Measurements from ENCODE around the gene USHBP1. TPM values are rescaled to one million over a fixed set of nuclear protein-coding genes. Genes with fewer than 3 reads are reported as not detected.

USHBP1 gene
- total and polyA plus RNA-seq, 2 donors from 2014 or later, result 7.2 to 8.9 TPM

DNA sequence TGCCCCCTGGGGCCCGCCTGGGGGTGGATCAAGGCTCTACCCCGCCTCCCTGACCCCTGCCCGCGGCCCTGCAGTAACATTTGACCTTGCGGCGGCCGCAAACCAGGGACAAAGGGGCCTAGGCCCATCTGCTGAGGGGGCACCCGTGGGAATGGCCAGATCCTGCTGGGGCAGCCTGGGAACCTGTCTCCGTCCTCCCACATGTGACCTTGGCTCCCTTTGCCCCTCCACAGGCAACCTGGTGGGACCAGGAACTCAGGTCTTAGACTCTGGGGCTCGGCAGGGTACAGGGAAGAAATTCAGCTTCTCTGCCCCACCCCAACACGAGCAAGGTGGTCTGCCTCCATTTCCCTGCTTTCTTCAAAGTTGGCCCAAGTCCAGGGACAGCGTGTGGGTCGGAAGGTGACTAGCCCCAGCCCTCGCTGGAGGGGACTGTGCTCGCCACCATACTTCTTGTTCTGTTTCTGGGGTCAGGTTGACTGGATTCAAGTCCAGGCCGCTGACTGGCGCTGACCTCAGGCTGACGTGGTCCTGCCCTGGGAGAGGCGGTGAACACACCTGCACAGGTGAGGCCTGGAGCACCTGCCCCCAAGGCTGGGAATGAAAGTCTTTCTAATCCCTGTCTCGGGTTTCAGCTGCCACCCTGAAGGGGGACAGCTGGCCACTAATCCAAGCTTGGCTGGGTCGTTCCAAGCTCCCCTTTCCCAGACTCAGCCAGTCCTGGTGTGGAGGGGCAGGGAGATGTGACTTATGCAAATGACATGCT, 16.4 kb downstream of the USHBP1 start:
- peak overlapping the region in 1 of 2 donors; percentile 43 for H3K27ac ChIP-seq (ENCODE audit: low read depth in 2 of 2, low read length in 2 of 2)

DNA sequence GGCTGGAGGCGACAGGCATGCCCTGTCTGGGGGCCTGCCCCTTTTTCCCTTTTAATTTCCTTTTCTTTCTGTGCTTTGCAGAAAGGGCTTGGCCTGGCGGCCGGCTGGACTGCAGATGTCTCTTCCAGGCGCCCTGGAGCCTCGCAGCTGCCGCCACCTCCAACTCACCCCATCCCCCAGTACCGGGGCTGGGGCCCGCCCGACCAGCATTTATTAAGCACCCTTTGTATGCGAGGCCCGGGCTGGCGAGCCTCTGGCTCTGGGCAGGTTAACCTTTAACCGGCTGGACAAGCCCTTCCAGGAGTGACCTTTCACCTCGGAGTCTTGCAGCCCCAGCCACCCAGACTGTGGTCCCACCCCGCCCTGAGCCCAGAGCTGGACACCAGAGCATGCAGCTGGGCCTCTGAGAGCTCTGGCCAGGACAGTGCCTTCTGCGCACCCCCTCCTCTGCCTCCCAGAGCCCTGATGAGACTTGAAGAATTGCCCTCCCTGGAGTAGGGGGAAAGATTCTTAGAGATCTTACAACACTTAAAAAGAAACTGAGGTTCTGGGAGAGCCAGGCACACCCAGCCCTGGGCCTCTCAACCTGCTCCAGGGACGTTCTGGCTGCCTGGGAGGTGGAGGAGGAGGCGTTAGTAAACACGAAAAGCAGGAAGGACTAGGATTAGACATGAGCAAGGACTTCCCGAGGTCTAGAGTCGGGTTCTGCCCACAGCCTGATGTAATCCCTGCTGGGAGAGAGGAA, 17.7 kb downstream of the USHBP1 start:
- H3K4me1 ChIP-seq (ENCODE audit: control insufficient read depth in 2 of 3, insufficient read depth in 2 of 3, low read depth in 1 of 3, low read length in 3 of 3), result peaks cover 2 to 28% (median 25%) of the 10 kb centered on the region in 3 donors
- H3K9ac ChIP-seq (ENCODE audit: low read length in 3 of 3), result peak overlapping the region in 2 of 3 donors; percentile 16 to 26
- peak overlapping the region in 2 of 3 donors; percentile 16 to 65 for H3K4me3 ChIP-seq (ENCODE audit: low read length in 3 of 3)
- H3K9me3 ChIP-seq (ENCODE audit: control insufficient read depth in 2 of 3, insufficient read depth in 1 of 3, low read length in 3 of 3), result no peaks in the 10 kb centered on the region
- intact Hi-C loops (cut with DNase I), result no loop called here
- DNase-seq, result peak in 1 of 5 donors; percentile 84
- H3K36me3 ChIP-seq (ENCODE audit: control insufficient read depth in 2 of 3, insufficient read depth in 3 of 3, low read length in 3 of 3), result no peaks in the 10 kb centered on the region
- no peaks in the 10 kb centered on the region for H3K27me3 ChIP-seq (ENCODE audit: control insufficient read depth, insufficient read depth, low read length)
- no peak for FAIRE-seq
- H3K27ac ChIP-seq (ENCODE audit: low read depth in 2 of 2, low read length in 2 of 2), result peak overlapping the region; percentile 75 to 87
- TF ChIP-seq, protein P1, sequence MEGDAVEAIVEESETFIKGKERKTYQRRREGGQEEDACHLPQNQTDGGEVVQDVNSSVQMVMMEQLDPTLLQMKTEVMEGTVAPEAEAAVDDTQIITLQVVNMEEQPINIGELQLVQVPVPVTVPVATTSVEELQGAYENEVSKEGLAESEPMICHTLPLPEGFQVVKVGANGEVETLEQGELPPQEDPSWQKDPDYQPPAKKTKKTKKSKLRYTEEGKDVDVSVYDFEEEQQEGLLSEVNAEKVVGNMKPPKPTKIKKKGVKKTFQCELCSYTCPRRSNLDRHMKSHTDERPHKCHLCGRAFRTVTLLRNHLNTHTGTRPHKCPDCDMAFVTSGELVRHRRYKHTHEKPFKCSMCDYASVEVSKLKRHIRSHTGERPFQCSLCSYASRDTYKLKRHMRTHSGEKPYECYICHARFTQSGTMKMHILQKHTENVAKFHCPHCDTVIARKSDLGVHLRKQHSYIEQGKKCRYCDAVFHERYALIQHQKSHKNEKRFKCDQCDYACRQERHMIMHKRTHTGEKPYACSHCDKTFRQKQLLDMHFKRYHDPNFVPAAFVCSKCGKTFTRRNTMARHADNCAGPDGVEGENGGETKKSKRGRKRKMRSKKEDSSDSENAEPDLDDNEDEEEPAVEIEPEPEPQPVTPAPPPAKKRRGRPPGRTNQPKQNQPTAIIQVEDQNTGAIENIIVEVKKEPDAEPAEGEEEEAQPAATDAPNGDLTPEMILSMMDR (IDR thresholded peaks at IDR 0.05; ENCODE audit: borderline replicate concordance, extremely low read depth, insufficient read depth), result no peak

More for the DNA sequence above, 16.4 kb downstream of the USHBP1 start:
- Histone ChIP-seq H3K9me3 (ENCODE audit: control insufficient read depth in 2 of 3, insufficient read depth in 1 of 3, low read length in 3 of 3) (no peaks in the 10 kb centered on the region), H3K27me3 (ENCODE audit: control insufficient read depth, insufficient read depth, low read length) (no peaks in the 10 kb centered on the region), H3K4me3 (ENCODE audit: low read length in 3 of 3) (no peak overlapping the region), H3K36me3 (ENCODE audit: control insufficient read depth in 2 of 3, insufficient read depth in 3 of 3, low read length in 3 of 3) (no peaks in the 10 kb centered on the region), H3K4me1 (ENCODE audit: control insufficient read depth in 2 of 3, insufficient read depth in 2 of 3, low read depth in 1 of 3, low read length in 3 of 3) (peaks cover 2 to 19% (median 14%) of the 10 kb centered on the region in 3 donors), H3K9ac (ENCODE audit: low read length in 3 of 3) (peak overlapping the region in 1 of 3 donors; percentile 30)
- TF ChIP-seq, protein P1 (IDR thresholded peaks at IDR 0.05; ENCODE audit: borderline replicate concordance, extremely low read depth, insufficient read depth), result no peak
- no peak for FAIRE-seq
- intact Hi-C loops (cut with DNase I), result no loop called here
- peak in 4 of 5 donors; percentile 67 to 80 (median 76) for DNase-seq

DNA sequence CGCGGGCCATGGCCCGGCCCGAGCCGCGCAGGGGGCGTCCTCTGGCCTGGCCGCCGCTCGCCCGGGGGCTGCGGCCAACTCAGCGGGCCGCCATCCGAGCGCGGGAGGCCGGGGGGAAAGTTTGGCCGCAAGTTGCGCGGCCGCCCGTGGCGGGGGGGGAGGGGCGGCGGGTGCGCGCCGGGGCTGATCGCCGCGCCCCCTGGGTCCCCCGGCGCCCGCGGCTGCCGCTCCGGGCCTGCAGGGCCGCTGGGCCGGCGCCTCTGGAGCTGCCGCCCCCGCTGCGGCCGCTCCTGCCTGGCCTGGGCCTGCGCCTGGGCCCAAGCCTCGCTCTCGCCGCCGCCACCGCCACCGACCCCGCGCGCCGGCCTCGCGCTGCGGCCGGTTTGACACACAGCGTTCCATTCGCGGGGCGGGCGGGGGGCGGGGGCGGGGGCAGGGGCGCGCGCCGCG, 19.0 kb downstream of the USHBP1 start, which contains the start of gene NR2F6:
Gene NR2F6 (minus strand): TSS at position 385 of the 450 bp plus-strand sequence. CDS start 699 bp downstream, outside the sequence.
- DNase-seq (peak in 1 of 5 donors; percentile 75), FAIRE-seq (no peak)
- H3K4me3 ChIP-seq (ENCODE audit: low read length in 3 of 3), result peak within 1 kb of the TSS; percentile 69 to 86 (median 82)
- H3K9me3 ChIP-seq (ENCODE audit: control insufficient read depth in 2 of 3, insufficient read depth in 1 of 3, low read length in 3 of 3), result no peaks in the 10 kb centered on the region
- TF ChIP-seq, protein P1 (IDR thresholded peaks at IDR 0.05; ENCODE audit: borderline replicate concordance, extremely low read depth, insufficient read depth), result no peak
- intact Hi-C loops (cut with DNase I), result no loop called here
- peaks cover 2 to 30% (median 28%) of the 10 kb centered on the region in 3 donors for H3K4me1 ChIP-seq (ENCODE audit: control insufficient read depth in 2 of 3, insufficient read depth in 2 of 3, low read depth in 1 of 3, low read length in 3 of 3)
- H3K9ac ChIP-seq (ENCODE audit: low read length in 3 of 3), result peak within 1 kb of the TSS; percentile 6 to 81 (median 69)
- H3K36me3 ChIP-seq (ENCODE audit: control insufficient read depth in 2 of 3, insufficient read depth in 3 of 3, low read length in 3 of 3), result no peaks in the 10 kb centered on the region
- H3K27ac ChIP-seq (ENCODE audit: low read depth in 2 of 2, low read length in 2 of 2), result peak within 1 kb of the TSS; percentile 87 to 88
- no peaks in the 10 kb centered on the region for H3K27me3 ChIP-seq (ENCODE audit: control insufficient read depth, insufficient read depth, low read length)
